Suprapubic skin (tissue), 4 donors: ENCODE results near the gene RPAIN. TPM values are rescaled to one million over a fixed set of nuclear protein-coding genes. Genes with fewer than 3 reads are reported as not detected.
"Not testable (repeated sequence)": the region's sequence is repeated elsewhere in the genome, so short reads cannot be mapped to it uniquely, and the experiment has no call there.

Experiments
- DNase-seq, 2 donors: peaks; one replicate each; pipeline ENCODE4 v3.0.0-alpha.2; 2019; ENCODE audit warnings: low spot score in 2 of 2
- H3K27ac ChIP-seq: fragments of 200-600 bp; sonication (generic); one replicate; pipeline ENCODE4 v1.5.1; 2019
- H3K27me3 ChIP-seq: fragments of 200-600 bp; sonication (generic); one replicate; pipeline ENCODE4 v1.5.1; 2019
- H3K36me3 ChIP-seq: fragments of 200-600 bp; sonication (generic); one replicate; pipeline ENCODE4 v1.5.1; 2019
- H3K4me1 ChIP-seq: fragments of 200-600 bp; sonication (generic); one replicate; pipeline ENCODE4 v1.5.1; 2019
- H3K4me3 ChIP-seq: fragments of 200-600 bp; sonication (generic); one replicate; pipeline ENCODE4 v1.5.1; 2019; ENCODE audit warnings: mild to moderate bottlenecking
- H3K9me3 ChIP-seq: fragments of 200-600 bp; sonication (generic); one replicate; pipeline ENCODE4 v1.5.1; 2019
- CTCF ChIP-seq, 2 donors: fragments of 200-600 bp in 1 of 2; fragments of 450-650 bp in 1 of 2; sonication (generic) in 1 of 2; IDR thresholded peaks; one replicate each; pipeline ENCODE4 v1.5.1; 2016 to 2019; ENCODE audit warnings: antibody characterized with exemption in 2 of 2, mild to moderate bottlenecking in 1 of 2, moderate library complexity in 1 of 2
- EP300 ChIP-seq: sonication (generic); formaldehyde crosslinking; IDR thresholded peaks from one replicate; pipeline ENCODE4 v1.6.1; 2017; ENCODE audit warnings: antibody characterized with exemption
- POLR2A ChIP-seq, 2 donors: fragments of 450-650 bp; IDR thresholded peaks; one replicate each; pipeline ENCODE4 v1.6.1; 2017; ENCODE audit warnings: antibody characterized with exemption in 2 of 2, mild to moderate bottlenecking in 2 of 2, moderate library complexity in 2 of 2
- POLR2AphosphoS5 ChIP-seq, 3 donors: sonication (generic); formaldehyde crosslinking; IDR thresholded peaks; one replicate each; pipeline ENCODE4 v1.6.1; 2017; ENCODE audit warnings: antibody characterized with exemption in 3 of 3
- WGBS: methylation state at CpG from one replicate; pipeline ENCODE4 v1.1.5; 2018; 5-methylcytosine and 5-hydroxymethylcytosine counted together
- total RNA-seq, 4 donors: library from RNA; depleted of rRNA; stranded (reverse); fragments of >200 nt; gene quantifications; one replicate each; pipeline ENCODE4 v1.1.0, GENCODE V29; 2016

The RPAIN gene
- total RNA-seq, 4 donors from 2014 or later = 29.2 to 81.7 (median 34.8) TPM

- no peak overlapping the region for H3K4me3 ChIP-seq
- DNase-seq = no peak
- TF ChIP-seq CTCF (IDR thresholded peaks at IDR 0.05) = no peak
- TF ChIP-seq EP300 = no peak
- no peak for TF ChIP-seq POLR2A (IDR thresholded peaks at IDR 0.05)
- TF ChIP-seq POLR2AphosphoS5 (IDR thresholded peaks at IDR 0.05) = no peak
- no peaks in the 10 kb centered on the region for H3K9me3 ChIP-seq
- WGBS = 64% methylated on average over 3 of the region's 3 CpGs
- peaks cover 6% of the 10 kb centered on the region for H3K4me1 ChIP-seq
- no peaks in the 10 kb centered on the region for H3K27me3 ChIP-seq
- peaks cover 97% of the 10 kb centered on the region for H3K36me3 ChIP-seq
- peak overlapping the region; percentile 14 for H3K27ac ChIP-seq
Observed at GRCh38 chr17:5429191-5429887, 9.4 kb downstream of the RPAIN start.

- Histone ChIP-seq H3K36me3 (peaks cover 97% of the 10 kb centered on the region), H3K9me3 (no peaks in the 10 kb centered on the region), H3K4me1 (peaks cover 6% of the 10 kb centered on the region), H3K27ac (no peak overlapping the region), H3K27me3 (no peaks in the 10 kb centered on the region), H3K4me3 (no peak overlapping the region)
- WGBS = 92% methylated on average over 3 of the region's 3 CpGs
- no peak for DNase-seq
- no peak for TF ChIP-seq POLR2AphosphoS5 (IDR thresholded peaks at IDR 0.05)
- no peak for TF ChIP-seq EP300
Observed at GRCh38 chr17:5430413-5430999, 10.5 kb downstream of the RPAIN start.

GRCh38 chr17:5431234-5431633 is 11.3 kb downstream of the RPAIN start:
- Histone ChIP-seq H3K36me3 (peaks cover 90% of the 10 kb centered on the region), H3K4me1 (peaks cover 10% of the 10 kb centered on the region)
- H3K4me3 ChIP-seq, H3K27me3 ChIP-seq, H3K9me3 ChIP-seq, DNase-seq, H3K27ac ChIP-seq: not testable (repeated sequence)
- WGBS = 70% methylated on average over 5 of the region's 5 CpGs

- H3K27ac ChIP-seq = no peak overlapping the region
Observed at GRCh38 chr17:5431949-5432556, 12.1 kb downstream of the RPAIN start.

GRCh38 chr17:5434984-5435383 is 15.0 kb downstream of the RPAIN start:
- DNase-seq = no peak
- Histone ChIP-seq H3K27me3 (no peaks in the 10 kb centered on the region), H3K4me3 (no peak overlapping the region), H3K27ac (no peak overlapping the region), H3K36me3 (peaks cover 65% of the 10 kb centered on the region), H3K9me3 (no peaks in the 10 kb centered on the region), H3K4me1 (peaks cover 32% of the 10 kb centered on the region)
- 89% methylated on average over 2 of the region's 2 CpGs for WGBS
- TF ChIP-seq EP300 = no peak
- no peak for TF ChIP-seq POLR2AphosphoS5 (IDR thresholded peaks at IDR 0.05)
- TF ChIP-seq POLR2A (IDR thresholded peaks at IDR 0.05) = no peak
- TF ChIP-seq CTCF (IDR thresholded peaks at IDR 0.05) = no peak

More at GRCh38 chr17:5431949-5432556, 12.1 kb downstream of the RPAIN start:
- Histone ChIP-seq H3K9me3 (no peaks in the 10 kb centered on the region), H3K4me1 (peaks cover 15% of the 10 kb centered on the region), H3K27me3 (no peaks in the 10 kb centered on the region), H3K4me3 (no peak overlapping the region), H3K36me3 (peaks cover 86% of the 10 kb centered on the region)
- WGBS = 51% methylated on average over 3 of the region's 3 CpGs
- no peak for DNase-seq
- TF ChIP-seq CTCF (IDR thresholded peaks at IDR 0.05) (no peak), POLR2AphosphoS5 (IDR thresholded peaks at IDR 0.05) (no peak), POLR2A (IDR thresholded peaks at IDR 0.05) (no peak), EP300 (no peak)

GRCh38 chr17:5435781-5436315 is 15.9 kb downstream of the RPAIN start:
- WGBS = 88% methylated on average over 12 of the region's 12 CpGs
- peaks cover 56% of the 10 kb centered on the region for H3K36me3 ChIP-seq
- not testable (repeated sequence) for H3K27ac ChIP-seq, H3K4me3 ChIP-seq, H3K27me3 ChIP-seq, DNase-seq, H3K9me3 ChIP-seq
- peaks cover 32% of the 10 kb centered on the region for H3K4me1 ChIP-seq
